Skeletal muscle tissue (tissue), 4 donors: Measurements from ENCODE around the gene GPX4. TPM values are rescaled to one million over a fixed set of nuclear protein-coding genes. Genes with fewer than 3 reads are reported as not detected.
"Not testable (repeated sequence)": the region's sequence is repeated elsewhere in the genome, so short reads cannot be mapped to it uniquely, and the experiment has no call there.

ENCODE experiments used
- H3K27ac ChIP-seq: one replicate; pipeline ENCODE4 v1.7.0; 2013; ENCODE audit warnings: mild to moderate bottlenecking, low read depth, low read length, inconsistent platforms
- H3K27me3 ChIP-seq, 3 donors: one replicate each; pipeline ENCODE4 v1.7.0; 2013; ENCODE audit warnings: low read length in 3 of 3; ENCODE audit not compliant: control insufficient read depth in 3 of 3, insufficient read depth in 3 of 3
- H3K36me3 ChIP-seq, 3 donors: one replicate each; pipeline ENCODE4 v1.7.0; 2013; ENCODE audit warnings: low read length in 3 of 3; ENCODE audit not compliant: control insufficient read depth in 3 of 3, insufficient read depth in 3 of 3
- H3K4me1 ChIP-seq, 3 donors: one replicate each; pipeline ENCODE4 v1.7.0; 2013; ENCODE audit warnings: low read length in 3 of 3, mild to moderate bottlenecking in 3 of 3; ENCODE audit not compliant: control insufficient read depth in 3 of 3, insufficient read depth in 3 of 3
- H3K4me3 ChIP-seq, 3 donors: one replicate each; pipeline ENCODE4 v1.7.0; 2013; ENCODE audit warnings: low read length in 3 of 3
- H3K9ac ChIP-seq, 3 donors: one replicate each; pipeline ENCODE4 v1.7.0; 2013; ENCODE audit warnings: low read length in 3 of 3, mild to moderate bottlenecking in 3 of 3, moderate library complexity in 2 of 3, low read depth in 1 of 3
- H3K9me3 ChIP-seq, 3 donors: one replicate each; pipeline ENCODE4 v1.7.0; 2013; ENCODE audit warnings: low read length in 3 of 3; ENCODE audit not compliant: control insufficient read depth in 3 of 3
- total RNA-seq: library from RNA; depleted of rRNA; stranded (reverse); fragments of >200 nt; gene quantifications from one replicate; pipeline ENCODE4 v1.2.3, GENCODE V29; 2014
- donor health status: Osteomylitis.

The GPX4 gene
- total RNA-seq, 1 donor from 2014 or later = 139 TPM

DNA sequence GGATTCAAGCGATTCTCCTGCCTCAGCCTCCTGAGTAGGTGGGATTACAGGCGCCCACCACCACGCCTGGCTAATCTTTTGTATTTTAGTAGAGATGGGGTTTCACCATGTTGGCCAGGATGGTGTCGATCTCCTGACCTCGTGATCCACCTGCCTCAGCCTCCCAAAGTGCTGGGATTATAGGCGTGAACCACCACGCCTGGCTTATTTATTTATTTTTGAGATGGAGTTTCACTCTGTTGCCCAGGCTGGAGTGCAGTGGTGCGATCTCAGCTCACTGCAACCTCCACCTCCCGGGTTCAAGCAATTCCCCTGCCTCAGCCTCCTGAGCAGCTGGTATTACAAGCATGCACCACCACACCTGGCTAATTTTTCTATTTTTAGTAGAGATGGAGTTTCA, 10.9 kb downstream of the GPX4 start:
- peaks cover 8 to 20% (median 16%) of the 10 kb centered on the region in 3 donors for H3K4me1 ChIP-seq
- not testable (repeated sequence) for H3K4me3 ChIP-seq, H3K9me3 ChIP-seq, H3K27me3 ChIP-seq, H3K9ac ChIP-seq, H3K27ac ChIP-seq
- H3K36me3 ChIP-seq = peaks cover 31 to 40% (median 37%) of the 10 kb centered on the region in 3 donors

DNA sequence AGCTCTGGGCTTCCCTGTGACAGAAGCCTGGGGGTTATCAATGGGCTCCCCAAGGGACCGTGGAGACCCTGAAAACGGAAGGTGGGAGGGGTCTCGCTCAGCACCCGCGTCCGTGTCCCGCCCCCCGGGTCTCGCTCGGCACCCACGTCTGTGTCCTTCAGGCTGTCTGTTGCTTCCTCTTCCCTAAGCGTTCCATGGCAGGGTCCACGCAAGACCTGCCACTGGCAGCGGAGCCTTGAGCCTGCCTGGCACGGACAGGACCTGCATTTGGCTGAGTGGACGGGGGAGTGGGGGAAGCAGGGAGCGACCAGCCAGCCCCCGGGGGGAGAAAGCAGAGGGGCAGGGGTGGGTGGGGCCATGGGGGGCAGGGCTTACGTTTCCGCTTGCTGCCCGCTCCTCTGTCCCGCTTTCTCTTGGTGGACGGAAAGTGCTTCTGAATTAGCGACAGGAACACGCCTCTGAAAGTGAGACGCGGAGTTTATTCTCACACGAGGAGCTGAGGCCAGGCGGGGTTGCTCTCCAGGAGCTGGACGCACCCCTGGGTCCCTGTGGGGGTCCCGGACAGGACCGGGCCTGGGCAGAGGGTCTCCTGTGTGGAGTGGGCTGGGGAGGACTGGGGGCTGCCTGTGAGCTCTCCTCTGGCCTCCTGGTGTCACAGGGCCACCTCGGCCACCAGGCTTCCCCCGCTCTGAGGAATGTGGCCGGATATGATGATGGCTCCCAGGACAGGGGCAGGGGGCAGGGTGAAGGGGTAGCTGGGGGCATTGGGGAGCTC, 12.0 kb downstream of the GPX4 start:
- H3K27ac ChIP-seq = no peak overlapping the region
- H3K9ac ChIP-seq = no peak overlapping the region
- peaks cover 36 to 48% (median 37%) of the 10 kb centered on the region in 3 donors for H3K36me3 ChIP-seq
- no peak overlapping the region for H3K4me3 ChIP-seq
- no peaks in the 10 kb centered on the region for H3K9me3 ChIP-seq
- H3K27me3 ChIP-seq = no peaks in the 10 kb centered on the region
- H3K4me1 ChIP-seq = peaks cover 8 to 20% (median 16%) of the 10 kb centered on the region in 3 donors

DNA sequence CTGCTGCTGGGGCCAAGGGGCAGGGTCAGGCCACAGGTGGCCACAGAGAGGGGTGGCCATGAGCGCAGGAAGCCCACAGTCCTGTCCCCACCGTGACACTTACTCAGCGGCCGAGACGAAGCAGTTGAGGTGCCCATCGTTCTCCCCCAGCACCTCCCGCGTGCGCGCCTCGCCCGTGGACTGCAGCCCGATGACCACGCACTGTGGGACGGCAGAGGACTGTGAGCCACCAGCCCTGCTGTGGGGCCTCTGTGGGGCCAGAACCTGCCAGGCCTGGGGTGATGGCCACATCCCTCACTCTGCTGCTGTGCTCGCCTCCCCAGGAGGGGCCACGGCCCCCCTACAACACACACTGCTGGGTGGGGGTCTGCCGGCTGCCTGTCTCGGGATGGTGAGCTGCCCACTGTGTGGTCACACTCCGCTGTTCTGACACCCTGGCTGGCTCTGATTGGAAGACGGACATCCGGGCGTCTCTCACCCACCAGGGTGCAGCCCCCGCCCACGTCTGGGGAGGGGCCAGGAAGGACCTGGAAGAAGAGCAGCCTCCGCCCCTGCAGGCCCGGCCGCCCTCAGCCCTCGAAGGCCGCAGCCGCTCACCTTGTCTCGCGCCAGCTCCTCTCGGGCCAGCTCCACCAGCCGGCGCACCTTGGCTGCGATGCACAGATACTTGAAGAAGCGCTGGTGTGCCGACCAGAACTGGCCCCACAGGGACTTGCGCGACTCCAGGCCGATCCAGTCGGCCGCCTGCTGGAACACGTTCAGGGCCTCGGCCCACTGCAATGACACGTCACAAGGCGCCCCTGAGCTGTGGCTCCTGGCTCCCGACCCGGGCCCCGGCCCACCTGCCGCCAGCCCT, 13.2 kb downstream of the GPX4 start:
- H3K27me3 ChIP-seq = no peaks in the 10 kb centered on the region
- H3K9ac ChIP-seq = no peak overlapping the region
- peaks cover 38 to 58% (median 45%) of the 10 kb centered on the region in 3 donors for H3K36me3 ChIP-seq
- no peak overlapping the region for H3K4me3 ChIP-seq
- H3K27ac ChIP-seq = no peak overlapping the region
- H3K9me3 ChIP-seq = no peaks in the 10 kb centered on the region
- peaks cover 8 to 20% (median 16%) of the 10 kb centered on the region in 3 donors for H3K4me1 ChIP-seq

DNA sequence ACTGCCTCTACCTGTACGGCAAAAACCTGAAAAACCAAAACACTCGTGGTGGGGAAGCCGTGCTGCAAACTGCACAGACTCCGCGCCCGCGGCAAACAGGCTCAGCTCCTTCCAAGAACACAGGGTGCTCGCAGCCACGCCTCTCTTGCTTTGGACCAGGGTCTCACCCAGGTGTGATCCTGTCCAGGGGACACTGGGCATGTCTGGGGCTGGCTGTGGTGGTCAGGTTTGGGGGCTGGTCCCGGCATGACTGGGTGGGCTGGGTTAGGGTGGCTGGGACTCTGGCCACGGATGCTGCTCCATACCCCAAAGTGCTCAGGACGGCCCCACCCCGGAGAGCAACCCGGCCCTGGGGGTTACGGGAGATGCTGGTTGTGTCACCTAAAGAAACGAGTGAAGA, 13.9 kb downstream of the GPX4 start:
- H3K9me3 ChIP-seq = no peaks in the 10 kb centered on the region
- peaks cover 38 to 62% (median 49%) of the 10 kb centered on the region in 3 donors for H3K36me3 ChIP-seq
- no peak overlapping the region for H3K27ac ChIP-seq
- H3K9ac ChIP-seq = no peak overlapping the region
- no peak overlapping the region for H3K4me3 ChIP-seq
- no peaks in the 10 kb centered on the region for H3K27me3 ChIP-seq
- H3K4me1 ChIP-seq = peaks cover 6 to 17% (median 13%) of the 10 kb centered on the region in 3 donors

DNA sequence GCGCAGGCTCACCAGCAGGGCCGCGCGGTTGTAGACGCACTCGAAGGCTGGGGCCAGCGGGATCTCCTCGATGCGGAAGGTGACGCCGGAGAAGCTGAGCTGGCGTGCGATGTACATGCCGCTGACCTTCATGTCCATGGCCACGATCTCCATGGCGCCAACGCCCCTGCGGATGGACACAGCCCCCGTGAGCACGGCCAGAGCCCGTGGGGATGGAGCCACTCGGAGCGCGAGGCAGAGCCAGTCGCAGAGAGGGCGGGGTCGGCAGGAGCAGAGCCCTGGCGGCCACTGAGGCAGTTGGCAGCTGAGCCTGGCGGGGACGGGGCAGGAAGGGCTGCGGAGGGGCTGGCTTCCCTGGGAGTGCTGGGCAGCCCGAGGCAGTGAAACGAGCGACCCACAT, 15.2 kb downstream of the GPX4 start:
- no peaks in the 10 kb centered on the region for H3K27me3 ChIP-seq
- H3K9me3 ChIP-seq = no peaks in the 10 kb centered on the region
- H3K36me3 ChIP-seq = peaks cover 38 to 67% (median 58%) of the 10 kb centered on the region in 3 donors
- H3K27ac ChIP-seq = no peak overlapping the region
- peaks cover 0 to 4% (median 1%) of the 10 kb centered on the region in 3 donors for H3K4me1 ChIP-seq
- no peak overlapping the region for H3K9ac ChIP-seq
- H3K4me3 ChIP-seq = no peak overlapping the region

DNA sequence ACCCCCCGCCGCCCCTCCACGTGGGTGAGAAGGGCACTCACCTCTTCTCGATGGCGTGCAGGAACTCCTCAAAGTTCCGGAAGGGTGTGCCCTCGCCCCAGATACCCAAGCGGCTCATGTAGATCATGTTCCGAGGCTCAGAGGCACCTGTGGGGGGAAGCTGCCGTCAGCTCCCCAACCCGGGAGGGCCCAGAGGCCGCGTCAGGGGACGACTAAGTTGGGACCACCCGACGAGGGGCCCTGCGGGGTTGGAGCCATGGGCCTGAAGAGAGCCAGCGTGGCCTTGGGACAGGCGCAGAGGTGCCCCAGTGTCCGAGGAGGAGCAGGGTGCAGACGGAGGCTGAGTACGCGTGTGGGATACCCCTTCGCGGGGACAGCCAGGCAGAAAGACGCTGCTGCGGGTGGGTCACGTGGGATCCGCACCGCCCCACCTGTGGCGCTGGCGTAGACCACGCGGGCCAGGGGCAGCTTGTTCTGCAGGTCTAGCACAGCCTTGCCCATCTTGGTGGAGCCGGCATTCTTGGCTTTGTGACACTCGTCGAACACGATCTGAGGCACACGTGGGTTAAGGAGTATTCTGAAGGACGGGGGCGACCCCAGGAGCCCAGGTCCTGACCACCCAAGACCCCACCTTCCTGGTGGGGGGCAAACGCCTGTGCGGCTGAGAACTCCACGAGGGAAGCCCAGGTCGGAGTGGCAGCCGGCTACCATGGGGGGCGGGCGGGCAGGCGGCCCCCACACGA, 15.9 kb downstream of the GPX4 start:
- H3K9ac ChIP-seq = no peak overlapping the region
- H3K27me3 ChIP-seq = no peaks in the 10 kb centered on the region
- no peaks in the 10 kb centered on the region for H3K9me3 ChIP-seq
- no peak overlapping the region for H3K27ac ChIP-seq
- H3K36me3 ChIP-seq = peaks cover 36 to 65% (median 56%) of the 10 kb centered on the region in 3 donors
- H3K4me3 ChIP-seq = no peak overlapping the region
- no peaks in the 10 kb centered on the region for H3K4me1 ChIP-seq

DNA sequence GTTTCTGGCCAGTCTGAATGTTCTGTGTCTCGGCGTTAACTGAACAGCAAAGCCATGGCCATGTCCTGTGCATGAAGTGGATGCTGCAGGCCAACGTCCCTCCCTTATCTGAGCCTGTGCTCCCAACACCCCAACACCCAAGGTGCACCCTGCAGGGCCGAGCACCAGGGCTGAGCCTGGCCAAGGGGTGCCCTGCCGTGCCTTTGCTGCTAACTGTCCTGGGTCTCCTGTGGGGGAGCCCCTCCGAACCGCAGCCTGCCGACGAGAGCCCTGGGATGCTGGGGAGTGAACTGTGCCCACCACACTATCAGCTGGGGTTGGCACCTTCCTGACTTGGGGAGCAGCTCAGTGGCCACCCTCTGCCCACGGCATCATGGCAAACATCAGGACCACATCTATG, 17.6 kb downstream of the GPX4 start:
- Histone ChIP-seq H3K27ac (no peak overlapping the region), H3K9ac (no peak overlapping the region), H3K9me3 (no peaks in the 10 kb centered on the region), H3K4me3 (no peak overlapping the region), H3K4me1 (peaks cover 0 to 6% (median 0%) of the 10 kb centered on the region in 3 donors), H3K27me3 (no peaks in the 10 kb centered on the region), H3K36me3 (peaks cover 35 to 68% (median 56%) of the 10 kb centered on the region in 3 donors)

DNA sequence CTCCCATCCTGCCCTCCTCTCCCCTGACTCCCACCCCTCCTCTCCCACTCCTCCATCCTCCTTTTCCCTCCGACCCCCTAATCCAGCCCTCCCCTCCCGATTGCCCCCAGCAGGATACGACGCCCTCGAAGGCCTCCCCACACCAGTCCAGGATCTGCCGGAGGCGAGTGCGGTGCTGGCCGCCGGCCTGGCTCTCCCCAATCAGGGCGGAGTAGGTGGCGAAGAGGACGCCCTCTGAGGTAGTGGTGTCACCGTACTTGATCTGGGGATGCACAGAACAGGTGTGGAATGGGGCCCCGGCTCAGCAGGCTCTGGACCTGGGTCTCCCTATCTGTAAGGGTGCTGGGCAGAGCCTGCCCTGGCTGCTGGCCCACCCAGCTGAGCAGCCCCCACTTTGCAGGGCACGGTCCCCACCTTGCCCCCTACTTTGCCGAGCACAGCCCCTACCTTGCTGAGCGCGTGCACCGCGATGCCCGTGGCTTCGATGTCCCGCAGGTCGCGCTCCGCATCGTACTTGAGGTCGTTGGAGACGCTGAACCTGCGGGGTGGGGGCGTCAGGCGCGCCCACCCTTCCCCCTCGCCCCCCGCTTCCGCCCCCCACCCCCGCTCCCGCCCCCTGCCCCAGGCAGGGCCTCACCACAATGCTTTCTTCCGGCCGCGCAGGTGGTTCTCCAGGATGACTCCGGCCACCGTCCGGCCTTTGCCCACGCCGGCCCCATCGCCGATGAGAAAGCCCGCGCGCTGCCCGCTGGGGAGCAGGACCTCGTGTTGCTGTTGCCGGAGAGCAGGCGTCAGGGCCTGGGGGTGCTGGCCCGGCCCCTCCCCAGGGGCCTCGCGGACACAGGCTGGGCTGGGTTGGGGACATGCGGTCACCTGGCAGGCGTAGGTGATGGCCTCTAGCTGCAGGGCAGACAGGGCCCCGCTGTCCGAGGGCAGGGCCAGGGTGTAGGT, 18.5 kb downstream of the GPX4 start:
- Histone ChIP-seq H3K27me3 (no peaks in the 10 kb centered on the region), H3K9me3 (no peaks in the 10 kb centered on the region), H3K9ac (no peak overlapping the region), H3K27ac (no peak overlapping the region), H3K4me3 (no peak overlapping the region), H3K4me1 (peaks cover 0 to 15% (median 0%) of the 10 kb centered on the region in 3 donors), H3K36me3 (peaks cover 34 to 67% (median 52%) of the 10 kb centered on the region in 3 donors)

DNA sequence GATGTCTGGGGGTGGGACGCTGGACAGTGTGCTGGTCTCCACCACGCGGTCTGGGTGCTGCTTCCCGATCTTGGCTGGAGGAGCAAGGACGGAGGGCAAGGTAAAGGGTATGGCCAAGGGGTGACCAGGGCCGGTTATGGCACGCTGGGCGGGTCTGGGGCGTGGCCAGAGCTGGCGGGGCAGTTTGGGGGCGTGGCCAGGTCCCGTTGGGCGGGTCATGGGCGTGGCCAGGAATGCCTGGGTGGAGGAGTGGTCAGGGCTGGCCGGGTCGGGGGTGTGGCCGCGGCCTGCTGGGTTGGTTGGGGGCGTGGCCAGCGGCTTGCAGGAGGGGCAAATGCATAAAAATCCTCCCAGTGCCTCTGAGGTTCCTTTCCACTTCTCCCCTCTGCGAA, 19.2 kb downstream of the GPX4 start:
- H3K4me1 ChIP-seq = peaks cover 0 to 17% (median 0%) of the 10 kb centered on the region in 3 donors
- no peaks in the 10 kb centered on the region for H3K9me3 ChIP-seq
- peaks cover 33 to 68% (median 46%) of the 10 kb centered on the region in 3 donors for H3K36me3 ChIP-seq
- H3K27ac ChIP-seq = no peak overlapping the region
- no peaks in the 10 kb centered on the region for H3K27me3 ChIP-seq
- no peak overlapping the region for H3K9ac ChIP-seq
- H3K4me3 ChIP-seq = no peak overlapping the region
